Measurements from ENCODE around the gene MED1.

GRCh38 chr17:39357986-39358385 lies 93.1 kb downstream of the MED1 start:
- no peak for TF ChIP-seq POLR2A (IDR thresholded peaks at IDR 0.05)
- TF ChIP-seq CTCF (IDR thresholded peaks at IDR 0.05 in 4 of 5, conservative IDR thresholded peaks at IDR 0.05 in 1 of 5) = no peak
